HG03469 (cell line): ENCODE data around the gene TESK2.
A peak's percentile ranks its signal among the peaks of the same experiment; 100 is the strongest.

Experiments
- ATAC-seq: cut with Tn5 transposase; IDR thresholded peaks from one replicate; pipeline ENCODE4 v1.9.1; 2021; ENCODE audit warnings: mild to moderate bottlenecking, moderate library complexity, moderate number of reproducible peaks; ENCODE audit not compliant: unreplicated experiment

The TESK2 gene

GRCh38 chr1:45306319-45306718, 184.6 kb downstream of the TESK2 start:
- ATAC-seq = no peak

- no peak for ATAC-seq
Observed at GRCh38 chr1:45305231-45305630, 185.7 kb downstream of the TESK2 start.

- ATAC-seq = no peak
Observed at GRCh38 chr1:45304311-45305081, 186.5 kb downstream of the TESK2 start.

GRCh38 chr1:45303520-45304310, 187.2 kb downstream of the TESK2 start:
- peak; percentile 30 for ATAC-seq

- ATAC-seq = no peak
Observed at GRCh38 chr1:45302505-45303150, 188.3 kb downstream of the TESK2 start.

- ATAC-seq = no peak
Observed at GRCh38 chr1:45300669-45300997, 190.3 kb downstream of the TESK2 start.

- no peak for ATAC-seq
Observed at GRCh38 chr1:45299981-45300668, 190.8 kb downstream of the TESK2 start.

GRCh38 chr1:45299296-45299695, 191.7 kb downstream of the TESK2 start:
- no peak for ATAC-seq

GRCh38 chr1:45297666-45298356, 193.2 kb downstream of the TESK2 start:
- ATAC-seq = no peak
